SU-DHL-6 (cell line): ENCODE measurements around the gene THOC2.

Experiments
- CTCF ChIP-seq: fragments of 200-600 bp; sonication (generic); IDR thresholded peaks from one replicate; pipeline ENCODE4 v1.5.1; 2017; ENCODE audit warnings: antibody characterized with exemption, mild to moderate bottlenecking, low read length, moderate library complexity; ENCODE audit not compliant: insufficient read depth, poor library complexity, severe bottlenecking
- EZH2phosphoT487 ChIP-seq: fragments of 200-600 bp; sonication (generic), shearing (Covaris generic); conservative IDR thresholded peaks from 2 replicates; pipeline ENCODE4 v1.6.1; 2018; ENCODE audit warnings: mild to moderate bottlenecking, antibody characterized with exemption, low read length, moderate library complexity, mixed read lengths

DNA sequence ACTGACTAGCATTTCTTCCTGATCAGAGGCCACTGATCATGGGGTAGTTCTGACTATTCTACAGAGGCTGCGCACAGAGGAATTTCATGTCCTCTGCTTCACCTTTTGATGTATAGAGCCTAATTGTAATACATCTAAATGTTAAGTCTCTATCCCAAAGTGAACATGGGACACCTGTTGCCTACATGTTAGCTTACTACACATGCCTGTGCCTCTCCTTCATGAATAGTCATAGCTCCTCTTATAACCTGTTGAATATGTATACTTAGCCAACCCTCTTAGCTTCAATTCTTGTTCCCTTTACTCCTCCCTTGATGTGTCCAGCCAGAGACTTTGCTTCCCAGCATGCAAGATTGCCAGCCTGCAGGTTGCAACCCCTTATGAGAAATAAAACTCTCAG lies 9.6 kb upstream of the THOC2 start:
- TF ChIP-seq CTCF (no peak), EZH2phosphoT487 (no peak)
